ENCODE measurements around the gene PPIL1. TPM values are rescaled to one million over a fixed set of nuclear protein-coding genes. Genes with fewer than 3 reads are reported as not detected.

The PPIL1 gene
- total and polyA plus RNA-seq, 2 of the 4 experiments (the other 2 are of a cell fraction), result 28.4 to 58.4 TPM

GRCh38 chr6:36860126-36860525 is 14.5 kb downstream of the PPIL1 start:
- intact Hi-C loops (cut with micrococcal nuclease), result no loop called here
- 93% methylated on average over 5 of the region's 7 CpGs; no CpG with 5 or more reads in 1 of the 2 experiments for WGBS, 2 experiments (ENCODE audit: extremely low coverage in 2 of 2, insufficient read length in 1 of 2)

More at GRCh38 chr6:36860126-36860525, 14.5 kb downstream of the PPIL1 start:
- H3K14ac ChIP-seq (replicated peaks; ENCODE audit: low read depth, low read length), result no peak overlapping the region
- H3K27me3 ChIP-seq (ENCODE audit: control insufficient read depth, insufficient read depth, low read length), result no peaks in the 10 kb centered on the region
- peaks cover 3% of the 10 kb centered on the region; the same call in 1 of the 2 replicates for H4K20me1 ChIP-seq (ENCODE audit: insufficient read depth, low read length)
- CTCF ChIA-PET, result interaction anchor here (0.6 to 0.7 kb wide), 2 partner anchors 94 to 845 kb away, joined by 3 to 4 read pairs; no protein-coding TSS in a partner anchor
- no peak overlapping the region for H3K4ac ChIP-seq (ENCODE audit: low read depth, low read length)
- H3K36me3 ChIP-seq (ENCODE audit: control insufficient read depth, insufficient read depth, low read length), result peaks cover 12% of the 10 kb centered on the region
- POLR2A ChIA-PET (ENCODE audit: unreplicated experiment), result no interaction called here
- no TSS peak for BruUV-seq (replicated peaks)
- H2AK5ac ChIP-seq (ENCODE audit: low read depth, low read length), result no peak overlapping the region
- H4K8ac ChIP-seq (ENCODE audit: low read depth in 2 of 2, low read length in 2 of 2), result no peak overlapping the region
- no peak overlapping the region for H3K4me3 ChIP-seq (ENCODE audit: insufficient read depth, low read depth, low read length)
- dilution Hi-C loops (cut with HindIII; ENCODE audit: low sequenced_read_pairs, unreplicated experiment), result no loop called here
- peaks cover 32% of the 10 kb centered on the region for H3K9me1 ChIP-seq (ENCODE audit: insufficient read depth, low read length)
- ATAC-seq (ENCODE audit: low read depth) (no peak), DNase-seq (no peak)
- no peak overlapping the region for H3K23ac ChIP-seq (ENCODE audit: low read depth, low read length)
- no peak overlapping the region for H3K56ac ChIP-seq (ENCODE audit: extremely low read depth, insufficient read depth, low read length)
- H2AK9ac ChIP-seq (replicated peaks; ENCODE audit: low read depth, low read length, poor library complexity), result no peak overlapping the region
- H4K91ac ChIP-seq (ENCODE audit: insufficient read depth, low read depth, low read length), result no peak overlapping the region
- H2BK5ac ChIP-seq (ENCODE audit: low read depth, low read length, poor library complexity, severe bottlenecking), result no peak overlapping the region
- no peak overlapping the region for H3K18ac ChIP-seq (ENCODE audit: low read depth, low read length)
- no peak overlapping the region for H2BK20ac ChIP-seq (ENCODE audit: low read depth, low read length)
- H4K5ac ChIP-seq (ENCODE audit: low read depth, low read length), result no peak overlapping the region
- no peaks in the 10 kb centered on the region for H3K9me3 ChIP-seq (ENCODE audit: control insufficient read depth, insufficient read depth, low read length)
- H3K4me2 ChIP-seq (ENCODE audit: low read depth, low read length), result no peak overlapping the region
- H3K79me1 ChIP-seq (ENCODE audit: low read depth in 1 of 2, low read length in 2 of 2), result peaks cover 32 to 82% of the 10 kb centered on the region in 2 experiments
- in situ Hi-C loops (cut with MboI; ENCODE audit: low sequenced_read_pairs), result no loop called here
- H3K9ac ChIP-seq (ENCODE audit: low read depth, low read length), result no peak overlapping the region
- TF ChIP-seq MAZ (IDR thresholded peaks at IDR 0.05; ENCODE audit: borderline replicate concordance, low read depth, low read length), result no peak
- TF ChIP-seq CEBPB (IDR thresholded peaks at IDR 0.05; ENCODE audit: low read depth, low read length), result 0 out of 2 replicates have a peak, but pooled peaks have one; percentile 27
- H3K4me1 ChIP-seq (ENCODE audit: control insufficient read depth, insufficient read depth, low read length), result peaks cover 5% of the 10 kb centered on the region
- no peak overlapping the region for H3K27ac ChIP-seq (ENCODE audit: insufficient read depth, low read length)
- no peak overlapping the region for H2BK120ac ChIP-seq (ENCODE audit: low read depth, low read length)
- no peak overlapping the region for H2AFZ ChIP-seq (replicated peaks; ENCODE audit: low read length, poor library complexity)
- H2BK15ac ChIP-seq (ENCODE audit: low read depth, low read length), result no peak overlapping the region

All from IMR-90 (cell line).